GM19328 (cell line): ENCODE data around the gene PTGIS.

Experiments used
- ATAC-seq: cut with Tn5 transposase; IDR thresholded peaks from one replicate; pipeline ENCODE4 v1.9.1; 2021; ENCODE audit warnings: mild to moderate bottlenecking, moderate library complexity; ENCODE audit not compliant: unreplicated experiment

PTGIS gene

DNA sequence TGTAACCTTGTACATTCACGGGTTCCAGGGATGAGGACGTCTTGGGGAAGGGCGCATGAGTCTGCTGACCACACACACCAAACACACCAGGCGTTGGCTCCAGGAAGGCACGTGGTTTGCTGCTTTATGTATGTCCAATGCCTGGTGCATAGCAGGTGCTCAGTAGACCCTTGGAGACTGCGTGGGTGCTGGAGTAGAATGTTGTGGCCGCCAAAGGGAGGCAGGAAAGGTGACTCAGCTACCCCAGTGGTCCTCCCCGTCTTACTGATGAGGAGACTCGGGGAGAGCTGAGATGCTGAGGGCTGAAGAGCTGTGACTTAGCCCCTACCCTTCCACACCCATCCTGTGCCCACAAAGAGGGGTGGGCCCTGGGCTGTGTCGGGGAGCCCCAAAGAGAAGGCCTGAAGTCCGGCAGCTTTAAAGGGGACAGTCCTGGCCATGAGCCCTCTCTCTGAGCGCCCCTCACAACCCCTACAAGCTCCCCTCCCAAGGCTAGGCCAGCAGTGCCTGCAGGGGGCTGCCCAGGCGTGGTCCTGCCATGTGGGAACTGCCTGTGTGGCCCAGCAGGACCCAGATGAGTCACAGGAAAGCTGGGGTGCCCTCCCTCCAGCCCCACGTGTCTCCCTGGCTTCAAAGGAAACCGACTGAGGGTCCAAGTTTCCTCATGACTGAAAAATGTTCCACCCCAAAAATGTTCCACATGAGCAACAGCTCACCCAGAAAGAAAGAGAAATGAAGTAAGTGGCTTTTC, 28.0 kb upstream of the PTGIS start:
- ATAC-seq: no peak

DNA sequence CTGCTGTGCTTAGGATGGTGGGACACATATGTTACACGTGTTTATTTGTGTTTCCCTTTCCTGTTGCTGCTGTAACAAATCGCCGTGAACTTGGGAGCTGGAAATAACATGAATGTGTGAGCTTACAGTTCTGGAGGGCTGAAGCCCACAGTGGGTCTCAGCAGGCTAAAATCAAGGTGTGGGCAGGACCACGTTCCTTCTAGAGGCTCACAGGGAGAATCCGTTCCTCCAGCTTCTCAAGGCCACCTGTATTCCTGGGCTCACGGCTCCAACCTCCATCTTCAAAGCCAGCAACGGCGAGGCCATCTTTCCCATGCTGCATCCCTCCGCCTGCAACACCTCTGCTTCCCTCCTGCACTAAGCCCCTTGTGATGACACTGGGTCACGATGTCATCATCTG, 27.4 kb upstream of the PTGIS start:
- no peak for ATAC-seq

DNA sequence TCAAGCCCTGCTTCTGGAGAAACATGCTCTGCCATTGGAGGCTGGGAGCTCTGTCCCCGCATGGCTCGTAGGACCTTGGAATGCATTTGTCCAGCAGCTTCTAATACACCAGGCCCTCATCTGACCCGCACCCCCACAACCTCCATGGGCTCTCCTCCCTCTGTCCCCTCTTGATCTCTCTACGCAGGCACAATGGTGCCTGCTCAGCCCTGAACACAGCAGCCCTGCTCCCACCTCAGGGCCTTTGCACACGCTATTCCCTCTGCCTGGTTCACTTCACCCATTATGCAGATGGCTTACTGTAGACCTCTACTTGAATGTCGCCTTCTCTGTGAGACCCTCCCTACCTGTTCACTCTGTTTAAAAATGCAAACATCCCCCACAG, 27.0 kb upstream of the PTGIS start:
- no peak for ATAC-seq

DNA sequence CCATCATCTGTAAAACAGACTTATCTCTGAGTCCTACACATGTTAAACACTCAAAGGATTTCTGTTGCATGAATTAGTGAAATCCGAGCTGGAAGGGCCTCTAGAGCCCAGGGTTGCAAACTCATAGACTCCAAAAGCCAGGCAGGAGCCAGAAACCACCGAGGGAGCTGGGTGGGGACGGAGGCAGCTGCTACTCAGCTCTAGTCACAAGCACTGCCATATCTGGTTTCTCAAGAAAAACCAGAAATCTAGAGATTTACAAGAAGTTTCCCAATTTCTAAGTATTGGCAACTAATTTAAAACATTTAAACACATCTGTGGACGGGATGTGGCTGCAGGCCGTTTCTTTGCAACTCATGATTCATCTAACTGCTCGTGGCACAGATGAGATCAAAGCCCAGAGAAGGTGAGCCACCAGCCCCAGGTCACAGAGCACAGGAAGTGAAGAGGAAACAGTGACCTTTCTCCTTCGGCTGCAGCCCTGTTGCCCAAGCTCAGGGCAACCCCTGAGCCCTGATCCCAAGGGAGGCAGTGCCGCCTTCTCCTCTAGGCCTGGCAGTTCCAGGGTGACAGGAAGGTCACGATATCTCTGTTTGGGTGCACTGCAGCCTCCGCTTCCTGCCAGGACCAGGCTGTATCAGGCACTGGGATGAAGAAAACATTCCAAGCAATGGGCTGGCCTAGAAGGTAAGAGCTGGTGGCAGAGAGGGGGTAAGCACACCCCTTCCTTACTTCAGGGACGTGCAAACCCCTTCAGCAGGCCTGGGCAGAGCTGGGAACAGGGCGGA, 26.4 kb upstream of the PTGIS start:
- no peak for ATAC-seq

DNA sequence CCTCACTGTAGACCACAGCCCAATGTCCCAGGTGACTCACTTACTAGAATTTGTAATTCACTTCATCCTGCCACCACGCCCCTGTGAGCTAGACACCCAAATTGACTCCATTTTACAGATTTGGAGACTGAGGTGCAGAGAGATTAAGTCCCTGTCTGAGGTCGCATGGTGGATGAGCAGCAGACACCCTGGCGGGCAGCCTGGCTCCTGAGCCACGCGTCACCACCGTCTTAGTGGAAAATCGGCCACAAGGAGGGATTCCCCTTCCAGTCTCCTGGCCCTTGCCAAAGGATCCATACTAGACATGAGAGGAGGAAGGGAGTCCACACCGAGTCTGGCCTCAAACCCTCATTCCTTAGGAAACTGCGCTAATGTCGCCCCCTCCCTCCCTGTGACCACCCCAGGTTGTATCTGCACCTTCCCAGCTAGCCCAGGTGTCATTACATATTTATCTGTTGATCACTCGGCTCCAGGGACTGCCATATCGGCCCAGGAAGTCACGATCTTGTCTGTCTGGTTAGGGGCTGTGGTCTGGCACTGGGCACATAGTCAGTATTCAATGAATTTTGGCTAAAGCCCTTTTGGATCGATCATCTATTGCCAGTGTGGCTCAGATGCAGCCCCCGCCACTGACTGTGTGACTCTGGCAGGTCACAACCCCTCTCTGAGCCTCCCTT, 25.7 kb upstream of the PTGIS start:
- ATAC-seq: no peak

DNA sequence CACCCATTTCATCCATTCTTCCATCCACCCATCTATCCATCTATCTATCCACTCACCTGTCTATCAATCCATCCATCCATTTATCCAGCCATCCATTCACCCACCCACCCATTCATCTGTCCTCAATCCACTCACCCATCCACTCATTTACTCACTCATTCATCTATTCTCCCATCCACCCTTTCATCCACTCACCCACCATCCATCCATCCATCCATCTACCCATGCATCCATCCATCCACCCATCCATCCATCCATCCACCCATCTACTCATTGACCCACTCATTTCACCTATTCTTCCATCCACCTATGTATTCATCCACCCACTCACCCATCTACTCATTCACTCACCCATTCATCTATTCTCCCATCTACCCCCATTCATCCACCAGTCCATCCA, 24.2 kb upstream of the PTGIS start:
- ATAC-seq: no peak

DNA sequence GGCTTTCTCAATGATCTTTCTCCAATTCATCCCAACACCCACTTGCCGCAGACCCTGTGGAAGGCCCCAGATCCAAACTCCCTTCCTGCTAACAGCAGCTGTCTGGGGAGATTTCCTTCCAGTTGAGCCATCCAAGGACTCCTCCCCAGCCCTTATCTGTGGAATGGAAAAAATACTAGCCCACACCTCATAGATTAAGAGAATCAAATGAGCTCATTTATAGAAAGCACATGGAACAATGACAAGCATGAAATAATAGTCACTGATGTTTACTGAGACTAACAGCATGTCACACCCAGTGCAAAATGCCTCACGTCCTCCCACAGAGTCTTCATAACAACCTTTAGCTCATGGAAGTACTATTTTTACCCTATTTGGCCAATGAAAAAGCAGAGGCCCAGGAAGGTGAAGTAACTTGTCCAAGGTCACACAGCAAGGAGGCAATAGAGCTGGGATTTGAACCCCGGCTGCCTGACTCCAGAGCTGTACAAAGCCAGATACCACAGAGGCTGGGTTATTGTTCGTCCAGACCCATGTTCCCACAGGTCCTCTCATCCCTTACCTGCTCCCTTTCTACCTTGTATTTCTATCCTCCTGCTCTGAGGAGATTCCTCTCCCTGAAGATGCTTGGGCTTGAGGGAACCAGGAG, 23.4 kb upstream of the PTGIS start:
- ATAC-seq: no peak

DNA sequence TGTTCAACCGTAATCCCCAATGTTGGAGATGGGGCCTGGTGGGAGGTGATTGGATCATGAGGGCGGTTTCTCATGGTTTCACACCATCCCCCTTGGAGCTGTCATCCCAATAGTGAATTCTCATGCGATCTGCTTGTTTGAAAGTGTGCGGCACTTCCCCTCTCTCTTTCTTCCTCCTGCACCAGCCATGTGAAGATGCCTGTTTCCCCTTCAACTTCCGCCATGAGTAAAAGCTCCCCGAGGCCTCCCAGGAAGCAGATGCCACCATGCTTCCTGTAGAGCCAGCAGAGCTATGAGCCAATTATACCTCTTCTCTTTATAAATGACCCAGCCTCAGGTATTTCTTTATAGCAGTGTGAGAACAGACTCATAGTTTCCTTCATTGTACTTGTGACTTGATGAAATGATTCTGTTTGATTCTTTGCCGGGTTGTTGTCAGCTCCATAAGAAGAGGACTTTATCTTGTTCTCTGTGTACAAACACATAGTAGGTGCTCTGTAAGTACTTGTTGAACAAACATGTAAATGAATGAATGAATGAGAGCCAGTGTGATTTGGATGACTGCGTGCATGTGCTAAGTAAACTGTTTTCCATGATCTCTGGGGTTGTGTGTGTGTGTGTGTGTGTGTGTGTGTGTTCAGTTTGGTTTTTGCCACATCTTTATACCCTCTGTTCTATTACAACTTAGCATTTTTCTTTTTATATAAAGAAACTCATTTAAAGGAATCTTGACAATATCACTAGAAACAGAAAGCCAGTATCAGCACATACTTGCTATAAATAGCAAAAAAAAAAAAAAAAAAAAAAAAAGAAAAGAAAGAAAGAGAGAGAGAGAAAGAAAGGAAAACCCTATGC, 22.5 kb upstream of the PTGIS start:
- ATAC-seq: no peak

DNA sequence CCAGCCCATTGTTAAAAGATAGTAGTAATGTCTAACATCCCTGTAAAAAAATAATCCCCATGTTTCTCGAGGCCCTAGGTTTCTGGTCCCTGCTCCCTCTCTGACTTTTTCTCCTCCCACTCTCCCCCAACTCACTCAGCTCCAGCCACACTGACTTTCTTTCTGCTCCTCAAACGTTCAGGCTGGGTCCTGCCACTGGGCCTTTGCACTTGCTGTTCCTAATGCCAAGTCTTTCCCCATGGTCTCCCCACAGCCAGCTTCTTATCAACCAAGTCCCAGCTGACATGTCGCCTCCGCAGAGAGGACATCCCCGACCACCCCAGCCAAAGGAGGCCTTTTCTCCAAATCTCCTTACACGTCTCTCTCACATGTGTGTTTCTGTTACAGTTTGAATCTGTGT, 21.8 kb upstream of the PTGIS start:
- no peak for ATAC-seq

DNA sequence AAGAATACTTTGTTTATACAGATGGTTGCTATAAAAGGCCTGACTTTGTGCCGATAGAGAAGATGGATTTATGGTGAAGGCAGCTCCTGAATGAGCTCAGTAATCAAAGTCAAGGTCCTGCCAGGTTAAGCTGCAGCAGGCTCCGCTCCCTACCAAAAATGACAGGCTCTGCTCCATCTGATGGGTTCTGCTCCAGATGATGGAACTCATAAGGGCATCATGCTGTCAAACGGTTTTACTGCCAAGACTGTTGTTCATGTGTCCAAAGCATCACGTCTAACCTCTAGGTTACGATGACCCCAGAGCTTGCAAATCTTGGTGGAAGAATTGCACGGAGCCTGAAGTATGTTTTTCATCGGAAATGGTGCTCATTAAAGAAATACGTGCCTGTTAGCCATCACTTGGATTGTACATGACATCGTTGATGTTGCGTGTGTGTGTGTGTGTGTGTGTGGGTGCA, 19.2 kb upstream of the PTGIS start:
- ATAC-seq: no peak

DNA sequence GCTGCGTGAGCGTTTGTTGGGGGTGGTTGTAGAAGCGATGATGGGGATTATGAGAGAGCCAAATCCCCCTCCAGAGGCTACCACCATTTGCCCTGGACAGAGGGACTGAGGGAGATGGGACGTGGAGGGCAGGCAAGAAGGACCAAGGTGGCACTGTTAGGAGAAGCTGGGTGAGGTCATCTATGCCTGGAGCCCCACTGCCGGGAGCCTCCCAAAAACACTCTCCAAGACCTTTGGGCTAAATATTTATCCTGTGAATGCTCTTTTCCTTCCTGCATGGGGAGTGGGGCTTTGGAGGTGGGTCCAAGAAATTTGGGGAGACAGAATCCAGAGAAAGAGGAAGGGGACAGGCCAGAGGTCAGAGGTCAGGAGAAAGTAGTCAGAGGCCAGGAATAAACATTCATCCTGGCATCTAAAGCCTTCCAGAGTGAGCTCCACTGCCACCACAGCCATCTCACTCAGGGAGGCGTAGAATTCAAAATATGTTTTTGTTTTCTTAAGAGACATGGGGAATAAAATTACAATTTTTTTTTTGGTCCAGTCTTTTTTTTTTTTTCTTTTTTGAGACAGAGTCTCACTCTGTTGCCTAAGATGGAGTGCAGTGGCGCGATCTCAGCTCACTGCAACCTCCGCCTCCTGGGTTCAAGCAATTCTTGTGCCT, 17.8 kb upstream of the PTGIS start:
- no peak for ATAC-seq

DNA sequence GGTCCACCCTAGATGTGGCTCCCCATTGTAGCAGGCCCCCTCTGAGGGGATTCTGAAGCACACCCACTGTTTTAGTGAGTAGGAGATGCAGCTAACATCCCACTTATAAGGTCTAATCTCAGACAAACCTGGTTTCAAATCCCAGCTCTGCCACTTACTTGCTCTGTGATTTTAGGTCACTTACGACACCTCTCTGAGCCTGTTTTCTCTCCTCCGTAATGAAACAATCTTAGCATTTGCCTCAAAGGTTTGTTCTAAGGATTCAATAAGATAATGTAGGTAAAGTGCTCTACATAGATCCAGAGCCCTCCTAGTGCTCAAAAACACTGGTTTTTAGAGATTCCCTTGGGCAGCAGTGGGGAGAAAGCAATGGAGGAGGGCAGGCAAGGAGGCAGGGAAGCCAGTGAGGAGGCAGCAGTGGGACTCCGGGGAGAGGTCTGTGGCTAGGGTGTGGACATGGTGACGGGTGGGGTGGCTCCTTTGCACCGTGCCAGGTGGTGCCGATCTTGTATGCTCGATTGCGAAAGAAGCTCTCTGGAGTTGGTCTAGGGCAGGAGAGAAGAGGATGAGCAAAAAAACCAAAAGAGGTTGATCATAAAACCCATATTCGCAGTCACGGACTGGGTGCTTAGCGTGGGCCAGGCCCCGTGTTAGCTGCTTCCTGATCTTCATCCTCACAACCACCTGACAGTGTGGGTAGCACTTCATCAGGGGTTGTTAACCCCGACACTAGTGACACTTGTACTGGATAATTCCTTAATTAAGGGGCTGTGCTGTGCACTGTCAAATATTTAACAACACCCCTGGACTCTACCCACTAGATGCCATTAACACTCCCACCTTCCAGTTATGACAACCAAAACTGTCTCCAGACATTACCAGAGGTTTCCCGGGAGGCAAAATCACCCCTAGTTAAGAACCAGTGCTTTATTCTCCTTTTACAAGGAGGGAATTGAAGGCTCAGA, 16.8 kb upstream of the PTGIS start:
- no peak for ATAC-seq

DNA sequence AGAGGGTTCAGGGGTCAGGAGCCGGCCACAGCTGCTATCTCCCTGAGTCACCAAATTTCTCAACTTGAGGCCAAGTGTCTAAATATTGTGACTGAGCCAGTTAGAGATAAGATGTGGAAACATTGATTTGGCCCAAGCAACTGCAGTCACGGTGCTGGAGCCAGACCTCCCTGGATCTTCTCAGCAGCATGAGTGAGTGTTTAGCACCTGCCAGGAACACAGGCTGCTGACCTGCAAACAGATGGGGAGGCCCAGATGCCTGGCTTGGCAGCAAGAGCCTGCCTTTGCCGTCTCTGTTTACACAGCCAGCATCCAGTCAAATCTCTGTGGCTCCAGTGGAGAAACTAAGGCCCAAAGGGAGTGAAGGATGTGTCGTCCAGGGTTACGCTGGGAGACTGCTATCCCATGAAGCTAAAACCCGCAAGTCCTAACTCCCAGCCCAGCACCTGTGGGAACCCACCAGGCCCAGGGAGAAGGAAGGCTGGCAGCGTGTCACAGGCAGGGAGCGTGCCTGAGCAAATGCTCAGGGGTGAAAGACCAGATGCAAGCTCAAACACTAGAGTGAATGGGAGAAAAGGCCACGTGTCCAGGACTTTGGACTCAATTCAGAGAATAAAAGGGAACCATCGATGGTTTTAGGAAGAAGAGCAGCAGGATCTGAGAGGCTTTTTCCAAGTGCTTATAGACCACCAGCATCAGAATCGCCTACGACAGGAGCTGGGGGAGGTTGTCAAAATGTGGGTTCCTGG, 15.9 kb upstream of the PTGIS start:
- ATAC-seq: no peak

DNA sequence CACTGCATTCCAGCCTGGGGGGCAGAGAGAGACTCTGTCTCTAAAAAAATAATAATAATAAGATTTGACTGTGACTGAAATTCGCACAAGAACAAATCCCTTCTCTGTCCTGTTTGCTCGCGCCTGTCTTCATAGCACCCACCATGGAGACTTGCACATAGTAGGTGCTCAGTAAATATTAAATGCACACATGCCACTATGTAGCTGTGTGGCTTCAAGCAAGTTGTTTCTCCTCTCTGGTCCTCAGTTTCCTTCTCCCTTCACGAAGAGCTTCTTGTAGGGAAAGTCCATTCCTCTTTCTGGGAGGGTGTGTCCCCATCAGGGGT, 15.4 kb upstream of the PTGIS start:
- ATAC-seq: no peak

DNA sequence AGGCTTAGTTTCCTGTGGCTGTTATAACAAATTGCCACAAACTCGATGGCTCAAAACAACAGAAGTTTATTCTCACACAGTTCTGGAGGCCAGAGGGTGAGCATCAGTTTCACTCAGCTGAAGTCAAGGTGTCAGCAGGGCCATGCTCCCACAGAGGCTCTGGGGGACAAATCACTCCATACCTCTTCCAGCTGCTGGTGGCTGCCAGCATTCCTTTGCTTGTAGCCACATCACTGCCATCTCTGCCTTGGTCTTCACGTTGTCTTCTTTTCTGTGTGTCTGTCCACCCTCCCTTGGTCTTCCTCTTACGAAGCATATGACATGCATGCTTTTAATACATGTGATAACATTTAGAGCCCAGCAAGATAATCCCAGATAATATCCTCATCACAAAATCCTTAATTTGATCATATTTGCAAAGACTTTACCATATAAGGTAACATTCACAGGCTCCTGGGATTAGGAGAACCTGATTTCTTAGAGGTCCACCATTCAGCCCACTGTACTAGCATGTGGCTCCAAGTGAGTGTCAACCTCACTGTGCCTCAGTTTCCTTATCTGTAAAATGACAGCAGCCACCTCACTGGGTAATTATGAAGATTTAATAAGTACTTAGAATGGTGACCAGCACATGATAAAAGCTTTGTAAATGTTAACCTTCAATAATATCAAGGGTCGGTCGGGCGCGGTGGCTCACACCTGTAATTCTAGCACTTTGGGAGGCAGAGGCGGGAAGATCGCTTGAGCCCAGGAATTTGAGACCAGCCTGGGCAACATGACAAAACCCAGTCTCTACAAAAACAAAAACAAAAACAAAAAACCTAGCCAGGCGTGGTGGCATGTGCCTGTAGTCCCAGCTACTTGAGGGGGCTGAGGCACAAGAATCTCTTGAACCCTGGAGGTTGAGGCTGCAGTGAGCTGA, 14.7 kb upstream of the PTGIS start:
- ATAC-seq: no peak

DNA sequence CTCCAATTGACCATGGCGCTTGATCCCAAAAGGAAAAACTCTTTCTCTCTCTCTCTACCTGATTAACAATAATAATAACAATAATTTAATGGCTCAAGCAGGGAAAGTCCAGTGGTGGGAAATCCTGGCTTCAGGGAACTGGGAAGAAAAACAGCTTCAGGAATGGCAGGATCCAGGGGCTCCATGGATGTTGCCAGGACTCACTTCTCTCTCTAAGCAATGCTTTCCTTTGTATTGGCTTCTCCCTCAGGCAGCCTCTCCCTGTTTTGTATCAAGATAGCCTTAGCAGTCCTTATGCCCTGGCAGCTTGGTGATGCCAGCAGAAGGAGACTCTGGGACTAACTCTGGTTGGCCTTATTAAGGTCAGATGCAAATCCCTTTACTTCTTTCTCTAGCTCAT, 13.5 kb upstream of the PTGIS start:
- no peak for ATAC-seq

DNA sequence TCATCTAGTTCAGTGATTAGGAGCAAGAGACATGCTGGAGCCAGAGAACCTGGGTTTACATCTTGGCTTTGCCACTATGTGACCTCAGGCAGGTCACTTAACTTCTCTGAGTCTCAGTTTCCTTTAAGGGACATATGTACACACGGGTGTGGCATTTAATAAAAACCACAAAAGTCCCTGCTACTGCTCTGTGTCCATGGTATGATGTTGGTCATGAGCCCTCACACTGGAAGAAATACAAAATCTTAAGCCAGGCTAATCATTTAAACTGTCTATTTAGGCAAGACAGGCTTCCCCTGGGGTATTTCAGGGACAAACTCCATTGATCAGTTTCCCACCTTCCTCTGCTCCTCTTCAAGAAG, 12.9 kb upstream of the PTGIS start:
- no peak for ATAC-seq
